ENCODE results near the gene SLC15A3. TPM values are rescaled to one million over a fixed set of nuclear protein-coding genes. Genes with fewer than 3 reads are reported as not detected.
"Not testable (repeated sequence)": the region's sequence is repeated elsewhere in the genome, so short reads cannot be mapped to it uniquely, and the experiment has no call there.

SLC15A3 gene
- total RNA-seq, 1 donor from 2014 or later, result 1.3 TPM

DNA sequence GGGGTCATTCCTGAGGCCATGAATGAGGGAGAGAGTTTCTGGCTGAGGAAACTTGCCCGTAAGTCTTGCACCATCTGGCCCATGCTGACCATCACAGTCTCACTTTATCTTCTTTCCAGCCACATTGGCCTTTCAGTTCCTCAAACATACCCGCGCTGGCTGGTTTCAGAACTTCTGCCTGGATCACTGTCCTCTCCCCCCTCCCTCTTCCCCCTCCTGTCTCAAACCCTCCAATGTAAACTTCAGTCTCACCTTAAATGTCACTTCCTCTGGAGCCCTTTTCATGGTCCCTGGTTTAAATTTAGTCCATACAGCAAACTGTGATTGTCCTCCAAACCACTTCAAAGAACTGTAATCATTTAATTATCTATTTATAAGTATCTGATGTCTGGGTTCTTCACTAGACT lies 41.7 kb downstream of the SLC15A3 start:
- TF ChIP-seq CTCF (IDR thresholded peaks at IDR 0.05; ENCODE audit: insufficient read depth, low read length, severe bottlenecking), result no peak
- DNase-seq (ENCODE audit: low read depth) (no peak), FAIRE-seq (no peak)
- no peaks in the 10 kb centered on the region for H3K36me3 ChIP-seq (ENCODE audit: control insufficient read depth, insufficient read depth, low read length)
- H3K4me3 ChIP-seq (ENCODE audit: low read depth, low read length), result no peak overlapping the region
- no peaks in the 10 kb centered on the region for H3K27me3 ChIP-seq (ENCODE audit: control insufficient read depth, insufficient read depth, low read length)

DNA sequence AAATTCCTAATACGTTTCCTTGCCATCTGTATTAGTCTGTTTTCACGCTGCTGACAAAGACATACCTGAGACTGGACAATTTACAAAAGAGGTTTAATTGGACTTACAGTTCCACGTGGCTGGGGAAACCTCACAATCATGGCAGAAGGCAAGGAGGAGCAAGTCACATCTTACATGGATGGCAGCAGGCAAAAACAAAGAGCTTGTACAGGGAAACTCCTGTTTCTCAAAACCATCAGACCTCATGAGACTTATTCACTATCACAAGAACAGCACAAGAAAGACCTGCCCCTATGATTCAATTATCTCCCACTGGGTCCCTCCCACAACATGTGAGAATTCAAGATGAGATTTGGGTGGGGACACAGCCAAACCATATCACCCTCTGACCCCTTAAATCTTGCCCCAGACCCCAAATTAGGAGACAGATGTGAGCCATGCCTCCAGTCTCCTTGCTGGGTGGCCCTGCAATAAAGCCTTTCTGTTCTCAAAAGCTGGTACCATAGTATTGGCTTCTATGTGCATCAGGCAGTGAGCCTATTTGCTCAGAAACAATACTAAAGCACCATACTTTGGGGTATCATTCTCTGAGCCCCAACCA lies 42.2 kb downstream of the SLC15A3 start:
- not testable (repeated sequence) for FAIRE-seq; H3K4me3 ChIP-seq (ENCODE audit: low read depth, low read length); H3K36me3 ChIP-seq (ENCODE audit: control insufficient read depth, insufficient read depth, low read length); H3K27me3 ChIP-seq (ENCODE audit: control insufficient read depth, insufficient read depth, low read length); DNase-seq (ENCODE audit: low read depth)

- FAIRE-seq (no peak), DNase-seq (ENCODE audit: low read depth) (no peak)
- TF ChIP-seq CTCF (IDR thresholded peaks at IDR 0.05; ENCODE audit: insufficient read depth, low read length, severe bottlenecking), result no peak
- Histone ChIP-seq H3K36me3 (ENCODE audit: control insufficient read depth, insufficient read depth, low read length) (peaks cover 1% of the 10 kb centered on the region), H3K4me3 (ENCODE audit: low read depth, low read length) (no peak overlapping the region), H3K27me3 (ENCODE audit: control insufficient read depth, insufficient read depth, low read length) (no peaks in the 10 kb centered on the region)
These were observed 43.2 kb downstream of the SLC15A3 start for GRCh38 chr11:60908803-60909202.

DNA sequence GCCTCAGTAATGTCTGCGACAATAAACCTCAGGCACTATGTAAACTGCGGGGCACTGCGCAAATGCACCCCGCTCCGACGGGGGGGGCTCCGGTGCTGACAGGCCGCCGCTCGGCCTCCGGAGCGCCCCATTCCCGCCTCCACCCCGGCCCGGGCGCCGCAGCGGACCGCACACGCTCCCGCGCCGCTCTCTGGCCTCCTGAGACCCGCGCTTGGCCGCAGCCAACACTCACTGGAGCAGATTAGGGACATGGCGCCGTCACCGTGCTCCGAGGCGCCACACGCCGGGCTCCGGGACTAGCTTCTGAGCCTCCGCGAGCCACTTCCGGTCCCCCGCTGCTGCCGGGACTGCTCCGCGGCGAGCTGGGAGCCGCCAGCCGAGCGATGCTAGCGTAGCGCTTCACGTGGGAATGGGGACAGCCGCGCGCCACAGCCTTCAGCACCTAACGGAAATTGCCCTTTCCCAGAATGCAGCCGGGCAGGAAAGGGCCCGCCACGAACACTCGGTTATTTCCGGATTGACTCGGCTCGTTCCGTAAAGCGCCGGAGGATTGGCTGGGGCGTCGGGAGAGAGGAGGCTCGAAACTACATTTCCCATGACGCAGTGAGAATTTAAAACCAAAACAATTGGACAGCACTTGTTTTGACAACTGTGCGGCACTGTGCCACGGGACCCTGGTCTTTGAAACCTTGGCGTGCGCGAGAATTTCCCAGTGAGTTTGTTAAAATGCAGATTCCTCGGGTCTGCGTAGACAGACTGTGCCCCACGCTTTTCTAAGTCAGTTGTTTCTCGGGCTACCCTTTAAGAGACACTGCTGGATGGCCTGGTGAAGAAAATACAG lies 45.6 kb downstream of the SLC15A3 start, which contains the start of gene PRPF19:
PRPF19 (minus strand) TSS at position 454 of the 841 bp plus-strand sequence; CDS start at position 251, 203 bp downstream.
- Histone ChIP-seq H3K4me3 (ENCODE audit: low read depth, low read length) (peak within 1 kb of the TSS; percentile 82), H3K27me3 (ENCODE audit: control insufficient read depth, insufficient read depth, low read length) (no peaks in the 10 kb centered on the region), H3K36me3 (ENCODE audit: control insufficient read depth, insufficient read depth, low read length) (peaks cover 23% of the 10 kb centered on the region)
- DNase-seq (ENCODE audit: low read depth) (peak; percentile 92), FAIRE-seq (no peak)
- no peak for TF ChIP-seq CTCF (IDR thresholded peaks at IDR 0.05; ENCODE audit: insufficient read depth, low read length, severe bottlenecking)

DNA sequence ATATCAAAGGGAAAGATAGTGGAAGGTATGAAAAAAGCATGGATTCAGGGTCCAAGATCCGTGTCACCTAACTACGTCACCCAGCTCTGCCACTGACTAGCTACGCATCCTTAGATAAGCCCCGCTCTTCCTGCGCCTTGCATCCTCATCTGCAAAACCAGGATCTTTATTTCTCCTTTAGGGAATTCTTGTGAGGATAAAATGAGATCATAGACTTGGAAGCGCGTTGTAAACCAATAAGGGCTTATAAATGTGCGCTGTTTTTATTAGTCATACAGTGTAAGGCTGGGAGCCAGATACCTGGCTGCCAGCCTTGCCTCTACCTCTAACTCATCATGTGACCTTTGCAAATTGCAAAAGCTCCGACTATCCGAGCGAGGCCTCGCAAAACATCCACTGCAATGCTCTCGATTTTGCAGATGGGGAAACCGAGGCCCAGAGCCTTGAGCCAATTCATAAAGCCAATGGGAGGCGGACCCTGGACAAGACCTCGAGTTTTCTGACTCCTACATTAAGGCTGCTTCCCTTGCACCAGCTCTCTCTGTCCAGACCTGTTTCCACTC lies 46.3 kb downstream of the SLC15A3 start:
- Histone ChIP-seq H3K4me3 (ENCODE audit: low read depth, low read length) (peak overlapping the region; percentile 82), H3K36me3 (ENCODE audit: control insufficient read depth, insufficient read depth, low read length) (peaks cover 29% of the 10 kb centered on the region), H3K27me3 (ENCODE audit: control insufficient read depth, insufficient read depth, low read length) (no peaks in the 10 kb centered on the region)
- FAIRE-seq (no peak), DNase-seq (ENCODE audit: low read depth) (peak; percentile 88)
- TF ChIP-seq CTCF (IDR thresholded peaks at IDR 0.05; ENCODE audit: insufficient read depth, low read length, severe bottlenecking), result no peak

DNA sequence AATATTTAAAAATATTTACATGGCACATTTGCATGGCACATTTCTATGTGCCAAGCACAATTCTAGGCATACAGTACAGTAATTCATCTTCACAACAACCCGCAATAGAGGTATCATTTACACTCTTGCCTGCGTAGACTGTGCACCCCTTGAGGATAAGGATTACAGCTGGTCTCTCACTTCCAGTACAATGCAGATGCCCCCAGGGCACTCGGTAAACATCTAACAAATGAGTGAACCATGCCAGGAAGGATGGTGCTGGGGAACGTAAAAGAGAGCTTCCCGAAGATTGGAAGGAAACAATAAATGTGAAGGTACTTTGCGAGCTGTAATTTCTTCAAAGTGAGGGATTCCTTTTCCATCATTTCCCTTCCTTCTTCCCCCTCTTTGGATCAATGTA lies 46.9 kb downstream of the SLC15A3 start:
- Histone ChIP-seq H3K27me3 (ENCODE audit: control insufficient read depth, insufficient read depth, low read length) (no peaks in the 10 kb centered on the region), H3K4me3 (ENCODE audit: low read depth, low read length) (peak overlapping the region; percentile 82), H3K36me3 (ENCODE audit: control insufficient read depth, insufficient read depth, low read length) (peaks cover 32% of the 10 kb centered on the region)
- DNase-seq (ENCODE audit: low read depth), result no peak
- FAIRE-seq, result no peak
- TF ChIP-seq CTCF (IDR thresholded peaks at IDR 0.05; ENCODE audit: insufficient read depth, low read length, severe bottlenecking), result no peak

Measured in bronchial epithelial cell (primary cell).